SK-N-MC (cell line): Measurements from ENCODE around the gene HDLBP.

ENCODE experiments used
- EZH2 ChIP-seq: fragments of 200-600 bp; sonication (generic); IDR thresholded peaks from one replicate; pipeline ENCODE4 v1.6.1; 2017; ENCODE audit warnings: antibody characterized with exemption
- POLR2AphosphoS5 ChIP-seq: IDR thresholded peaks from 2 replicates; pipeline ENCODE4 v1.6.1; 2012; ENCODE audit warnings: mild to moderate bottlenecking, low read depth, low read length, borderline replicate concordance

DNA sequence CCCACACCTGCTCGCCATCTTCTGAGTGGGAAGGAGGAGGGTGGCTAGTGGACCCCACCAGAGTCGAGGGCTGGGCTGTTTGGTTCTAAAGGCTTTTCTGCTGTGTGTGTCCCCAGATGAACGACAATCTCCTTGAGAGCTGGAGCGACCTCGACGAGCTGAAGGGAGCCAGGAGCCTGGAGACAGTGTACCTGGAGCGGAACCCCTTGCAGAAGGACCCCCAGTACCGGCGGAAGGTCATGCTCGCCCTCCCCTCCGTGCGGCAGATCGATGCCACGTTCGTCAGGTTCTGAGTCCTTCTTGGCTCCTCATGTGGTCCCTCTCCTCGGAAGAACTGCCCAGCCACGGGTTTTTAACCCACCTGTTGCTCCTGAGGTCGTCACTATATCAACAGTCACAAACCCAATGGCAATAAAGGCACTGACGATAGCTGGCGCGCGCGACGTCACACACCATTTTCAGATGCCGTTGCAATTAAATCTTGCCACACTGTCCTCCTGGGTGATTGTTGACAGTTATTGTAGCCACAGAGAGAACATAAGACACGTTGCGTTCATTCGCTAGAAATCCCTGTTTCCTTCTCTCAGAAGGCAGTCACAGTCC, 132.8 kb downstream of the HDLBP start:
- TF ChIP-seq POLR2AphosphoS5 (no peak), EZH2 (no peak)
